DND-41 (cell line): ENCODE data around the gene SKA1.

ENCODE experiments used
- CTCF ChIP-seq: IDR thresholded peaks from 2 replicates; pipeline ENCODE4 v1.5.1; 2012; ENCODE audit warnings: borderline replicate concordance, low read length, moderate library complexity, mild to moderate bottlenecking; ENCODE audit not compliant: poor library complexity, severe bottlenecking; ENCODE audit errors: extremely low read depth
- EZH2 ChIP-seq: IDR thresholded peaks from 3 replicates; pipeline ENCODE4 v1.6.1; 2012; ENCODE audit warnings: borderline replicate concordance, low read depth, mild to moderate bottlenecking, moderate library complexity, low read length, inconsistent platforms; ENCODE audit not compliant: severe bottlenecking

GRCh38 chr18:50338715-50339114 is 36.1 kb upstream of the SKA1 start:
- TF ChIP-seq CTCF, result no peak
- no peak for TF ChIP-seq EZH2
